Muscle of arm (tissue), 12 donors: Measurements from ENCODE around the gene COX18. TPM values are rescaled to one million over a fixed set of nuclear protein-coding genes. Genes with fewer than 3 reads are reported as not detected.

ENCODE experiments used
- polyA plus RNA-seq, 12 donors: library from polyadenylated mRNA; unstranded; fragments of 120-200 nt; gene quantifications; one replicate each; pipeline ENCODE4 v1.2.1, GENCODE V29; 2013; ENCODE audit not compliant: insufficient read length in 12 of 12

COX18 gene
- polyA plus RNA-seq, 12 donors: 10.9 to 17.1 (median 13.0) TPM; not detected in 1

Other genes starting within 250 kb of the COX18 start
- 10 to 100 TPM in 11 of 12 donors, not detected in 1; 47.6 to 71.0 (median 55.5) TPM for gene ANKRD17, start 189.1 kb upstream of the COX18 start, polyA plus RNA-seq